CD1c-positive myeloid dendritic cell (primary cell): ENCODE data around the gene TM4SF18.
A peak's percentile ranks its signal among the peaks of the same experiment; 100 is the strongest.
"Not testable (repeated sequence)": the region's sequence is repeated elsewhere in the genome, so short reads cannot be mapped to it uniquely, and the experiment has no call there.

Experiments
- DNase-seq: peaks from one replicate; pipeline ENCODE4 v3.0.0-alpha.2; 2016; ENCODE audit errors: extremely low spot score

TM4SF18 gene

DNA sequence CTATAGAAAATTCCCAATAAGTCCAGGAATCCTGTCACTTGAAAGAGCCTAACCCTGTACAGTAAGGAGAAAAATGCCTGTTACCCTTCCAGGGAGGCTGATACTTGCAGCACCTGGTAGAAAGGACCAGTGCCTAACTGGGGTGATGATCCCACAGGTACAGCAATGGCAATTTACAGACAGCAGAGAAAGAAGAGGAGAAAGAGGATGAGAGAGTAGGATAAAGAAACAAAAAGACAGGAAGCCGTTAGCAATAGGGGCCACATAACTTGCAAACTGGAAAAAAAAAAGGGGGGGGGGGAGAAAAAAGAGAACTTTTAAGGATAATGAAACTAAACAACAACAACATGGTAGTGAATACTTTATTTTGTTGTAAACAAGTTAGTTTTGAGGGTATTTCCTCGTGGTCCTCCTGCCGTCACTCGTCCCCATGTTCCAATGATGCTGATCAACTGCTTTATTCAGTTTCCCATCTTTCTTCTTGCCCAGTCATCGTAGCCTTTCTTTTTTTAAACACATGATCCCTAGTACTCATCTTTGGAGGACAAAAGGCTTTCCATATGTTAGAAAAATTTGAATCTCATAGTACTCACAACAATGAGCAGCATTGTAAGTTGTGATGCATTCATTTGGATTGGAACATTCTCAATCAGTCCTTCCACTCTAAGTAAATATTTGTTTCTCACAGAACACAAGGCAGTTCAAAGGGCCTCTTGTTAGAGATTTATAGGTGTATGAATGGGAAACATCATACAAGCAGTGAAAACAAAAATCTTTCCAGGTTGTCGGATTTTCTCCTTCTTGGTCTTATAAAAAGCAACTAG, 35.5 kb upstream of the TM4SF18 start:
- DNase-seq: no peak

DNA sequence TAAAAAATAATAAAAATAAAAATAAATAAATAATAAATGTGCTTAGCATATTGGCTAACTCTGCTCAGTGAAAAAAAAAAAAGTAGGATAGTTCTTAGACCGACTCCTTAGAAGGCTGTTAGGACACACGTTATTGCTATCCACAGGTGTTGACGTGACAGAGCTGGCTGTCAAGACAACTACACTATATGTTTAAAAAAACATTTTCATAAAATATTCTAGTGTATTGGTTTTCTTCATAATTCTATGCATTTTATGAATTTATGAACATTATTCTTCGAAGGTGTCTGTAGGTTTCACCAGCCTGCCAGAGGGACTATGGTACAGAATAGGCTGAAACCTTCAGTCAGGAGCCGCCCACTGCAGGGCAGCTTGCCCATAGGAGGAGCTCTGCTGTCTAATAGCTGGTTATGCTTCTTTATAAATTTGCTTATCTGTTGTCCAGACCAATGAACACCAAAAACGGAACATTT, 34.8 kb upstream of the TM4SF18 start:
- DNase-seq: no peak

DNA sequence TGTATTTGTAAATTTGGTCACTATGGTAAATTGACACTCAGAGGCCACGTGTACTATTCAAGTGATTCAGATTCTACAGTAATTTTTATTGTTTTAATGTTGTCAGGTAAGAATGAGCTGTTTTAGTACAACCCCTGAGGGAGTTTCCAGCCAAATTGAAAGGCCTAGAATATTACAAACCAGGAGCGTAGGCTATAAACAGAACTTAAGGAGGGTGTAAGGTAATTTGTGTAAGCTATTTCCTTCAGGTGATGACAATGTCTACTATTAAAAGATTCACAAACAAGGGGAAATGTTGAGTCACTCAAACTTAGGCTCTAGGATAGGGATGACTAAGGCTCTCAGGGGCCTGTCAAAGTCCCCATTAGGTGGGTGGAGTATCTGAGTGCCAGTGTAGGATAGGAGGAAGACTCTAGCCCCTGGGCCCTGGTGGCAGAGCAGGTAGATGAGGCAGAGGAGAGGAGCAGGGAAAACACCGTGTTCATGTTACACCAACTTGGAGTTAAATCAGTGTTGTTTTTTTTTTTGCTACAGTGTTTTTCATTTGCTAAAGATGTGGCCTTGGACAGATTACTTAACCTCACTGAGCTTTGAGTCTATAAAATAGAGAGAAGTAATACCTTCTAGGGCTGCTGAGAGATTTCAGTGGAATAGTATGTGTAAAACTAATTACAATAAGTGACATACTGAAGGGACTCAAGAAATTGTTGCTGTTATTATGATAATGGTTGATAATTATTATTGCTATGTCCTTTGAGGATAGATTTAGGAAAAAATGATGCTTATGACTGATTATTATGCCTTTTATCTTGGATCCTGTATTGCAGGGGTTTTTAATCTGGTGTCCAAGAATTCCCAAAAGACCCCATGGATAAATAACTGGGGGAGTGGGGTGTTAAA, 33.8 kb upstream of the TM4SF18 start:
- DNase-seq: no peak

DNA sequence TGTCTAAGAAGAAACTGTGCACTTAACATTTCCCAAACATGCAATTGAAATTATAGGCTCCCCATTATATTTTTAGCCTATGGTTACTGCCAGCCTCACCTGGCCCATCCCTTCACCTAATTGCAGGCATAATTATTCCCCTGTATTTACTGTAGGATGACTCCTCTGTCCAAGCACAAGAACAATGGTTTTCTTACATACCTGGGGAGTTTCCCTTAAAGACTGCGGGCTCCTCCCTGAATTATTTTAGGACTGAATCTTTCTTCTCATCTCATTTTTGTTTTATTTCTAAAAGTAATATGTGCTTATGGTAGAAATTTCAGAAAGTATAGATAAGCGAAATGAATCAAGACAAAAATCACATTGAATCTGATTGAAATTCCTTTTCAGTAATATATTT, 32.6 kb upstream of the TM4SF18 start:
- no peak for DNase-seq

DNA sequence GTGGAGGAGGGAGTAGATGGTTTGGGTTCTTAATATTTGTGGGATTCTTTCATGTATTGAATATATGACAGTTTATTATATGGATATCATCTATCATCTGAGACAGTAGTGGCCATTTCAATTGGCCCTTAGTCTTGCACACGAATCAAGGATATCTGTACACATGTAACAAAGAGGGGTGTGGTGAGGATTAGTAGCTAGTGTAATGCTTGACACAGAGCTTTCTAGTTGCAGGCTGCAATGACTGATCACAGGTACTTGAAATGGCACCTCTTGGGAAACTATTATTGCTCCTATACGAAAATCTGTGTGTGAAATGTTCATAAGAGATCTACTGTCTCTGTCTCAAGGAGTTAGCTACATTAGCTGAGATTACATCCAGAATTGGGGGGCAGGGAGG, 31.2 kb upstream of the TM4SF18 start:
- DNase-seq: no peak

DNA sequence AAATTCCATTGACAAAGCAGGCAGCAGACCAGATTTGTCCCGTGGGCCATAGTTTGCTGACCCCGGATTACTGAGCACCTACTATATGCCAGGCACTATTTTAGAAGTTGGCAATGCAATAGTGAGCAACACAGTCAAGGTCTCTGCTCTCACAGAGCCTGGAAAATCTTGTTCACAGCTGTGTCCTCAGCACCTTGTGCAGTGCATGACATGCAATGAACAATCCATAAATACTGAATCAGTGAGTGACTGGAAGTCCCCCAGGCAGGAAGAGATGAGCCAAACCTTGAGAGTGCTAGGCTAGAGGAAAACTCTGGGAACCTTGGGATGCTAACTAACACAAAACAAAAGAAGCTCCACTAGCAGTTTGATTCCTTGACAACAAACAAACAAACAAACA, 29.6 kb upstream of the TM4SF18 start:
- DNase-seq: no peak

DNA sequence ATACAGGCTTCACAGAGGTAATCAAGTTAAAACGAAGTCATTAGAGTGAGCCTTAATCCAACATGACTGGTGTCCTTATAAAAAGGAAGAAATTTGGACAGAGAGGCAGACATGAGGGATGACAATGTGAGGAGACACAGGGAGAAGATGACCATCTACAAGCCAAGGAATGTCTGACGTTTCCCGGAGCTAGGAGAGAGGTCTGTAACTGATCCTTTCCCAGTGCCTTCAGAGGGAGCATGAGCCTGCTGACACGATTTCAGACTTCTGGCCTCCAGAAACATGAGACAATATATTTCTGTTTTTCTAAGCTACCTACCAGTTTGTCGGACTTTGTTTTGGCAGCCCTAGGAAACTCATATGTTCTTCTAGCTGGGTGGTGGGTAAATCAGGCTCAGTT, 28.9 kb upstream of the TM4SF18 start:
- DNase-seq: no peak

DNA sequence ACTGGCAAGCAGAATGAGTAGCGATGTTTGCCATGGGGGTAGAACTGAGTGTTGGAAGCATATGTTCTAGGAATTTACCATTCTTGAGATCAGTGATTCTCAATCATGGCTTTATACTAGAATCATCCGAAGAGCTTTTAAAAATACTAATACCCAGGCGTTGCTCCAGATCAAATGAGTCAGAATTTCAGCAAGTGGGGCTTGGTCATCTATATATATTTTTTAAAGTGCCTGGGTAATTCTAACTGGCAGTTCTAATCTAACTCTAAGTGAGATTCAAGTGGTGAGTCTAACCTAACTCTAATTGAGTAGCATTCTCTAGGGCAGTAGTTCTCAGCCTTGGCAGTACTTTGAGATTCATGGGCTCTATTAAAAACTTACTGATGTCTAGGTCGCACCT, 23.2 kb upstream of the TM4SF18 start:
- no peak for DNase-seq

DNA sequence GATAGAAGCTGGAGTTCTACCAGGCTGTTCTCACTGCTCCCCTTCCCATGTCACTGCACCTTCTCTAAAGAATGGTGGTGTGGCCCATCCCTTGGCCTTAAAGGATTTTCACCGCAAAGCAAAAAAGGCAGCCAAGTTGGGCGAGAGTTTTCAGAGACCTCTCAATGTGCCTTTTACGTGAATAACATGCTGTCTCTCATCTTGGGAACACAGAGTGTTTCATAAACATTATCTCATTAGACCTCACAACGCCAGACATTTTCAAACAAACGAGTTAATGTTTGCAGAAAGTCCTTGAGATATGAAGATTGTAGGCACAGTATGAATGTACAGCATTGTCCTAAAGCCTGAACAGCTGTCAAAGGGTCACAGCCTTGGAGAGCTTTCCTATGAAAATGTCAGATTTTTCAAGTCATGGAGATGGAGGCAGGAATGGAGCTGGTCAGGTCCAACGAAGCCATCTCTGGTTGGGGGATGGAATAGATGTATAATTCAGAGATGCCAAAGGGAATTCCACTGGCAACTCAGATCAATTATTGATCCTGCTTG, 22.7 kb upstream of the TM4SF18 start:
- no peak for DNase-seq

DNA sequence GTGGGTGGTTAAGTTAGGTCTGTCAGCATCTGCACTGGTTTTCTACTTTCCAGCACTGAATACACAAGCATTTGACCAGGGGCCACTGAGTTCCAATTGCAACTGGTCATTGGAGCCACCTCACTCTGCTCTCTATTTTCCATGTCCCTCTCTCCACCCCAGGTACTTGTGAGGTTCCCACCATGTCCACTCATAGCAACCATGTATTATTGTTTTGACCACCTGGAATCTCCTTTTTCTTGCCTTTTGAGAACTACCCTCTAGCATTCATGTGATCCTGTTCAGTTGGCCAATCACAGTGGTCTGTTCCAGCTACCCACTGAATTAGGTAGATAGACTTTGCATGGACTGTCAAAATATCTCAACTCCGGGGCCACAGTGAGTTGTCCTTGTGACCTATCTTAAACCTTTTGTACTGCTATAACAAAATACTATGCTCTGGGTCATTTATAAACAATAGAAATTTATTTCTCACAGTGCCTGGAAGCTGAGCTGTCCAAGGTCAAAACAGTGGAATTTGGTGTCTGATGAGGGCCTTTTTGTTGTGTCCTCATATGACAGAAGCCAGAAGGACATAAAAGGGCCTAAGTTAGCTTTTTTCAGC, 20.2 kb upstream of the TM4SF18 start:
- no peak for DNase-seq

DNA sequence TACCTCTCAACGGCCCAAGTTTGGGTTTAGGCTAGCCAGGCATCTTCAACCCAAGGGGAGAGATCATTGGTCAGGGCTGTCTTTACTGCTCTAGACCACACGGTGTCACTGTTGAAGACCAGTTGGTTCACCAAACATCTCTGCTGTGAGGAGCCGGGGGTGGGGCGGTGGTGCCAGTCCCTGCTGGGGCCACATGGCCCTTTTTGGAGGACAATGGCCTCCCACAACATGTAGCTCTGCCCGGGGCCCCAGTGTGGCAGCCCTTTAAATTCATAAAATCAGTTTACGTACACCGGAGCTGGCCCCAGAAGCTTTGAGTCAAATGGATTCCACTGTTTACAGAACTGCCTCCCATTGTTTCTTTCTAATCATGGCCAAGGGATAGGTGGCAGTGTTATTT, 19.1 kb upstream of the TM4SF18 start:
- peak; percentile 58 for DNase-seq

DNA sequence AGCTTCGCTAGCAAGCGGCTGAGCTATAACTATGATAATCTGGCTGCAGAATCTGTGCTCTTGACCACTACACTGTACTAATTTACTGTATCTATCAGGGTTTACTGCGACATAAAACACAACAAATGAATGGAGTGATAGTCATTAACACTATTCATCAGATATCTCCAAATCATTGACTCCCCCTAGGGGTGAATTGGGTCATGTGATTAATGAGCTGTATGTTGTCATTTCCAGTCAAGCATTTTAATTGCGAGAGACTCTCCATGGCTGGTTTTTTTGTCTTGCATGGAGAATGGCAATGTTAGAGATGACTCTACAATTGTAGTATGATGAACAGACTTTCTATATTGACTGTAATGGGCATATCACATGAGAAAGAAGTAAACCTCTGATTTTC, 10.5 kb upstream of the TM4SF18 start:
- DNase-seq: no peak

DNA sequence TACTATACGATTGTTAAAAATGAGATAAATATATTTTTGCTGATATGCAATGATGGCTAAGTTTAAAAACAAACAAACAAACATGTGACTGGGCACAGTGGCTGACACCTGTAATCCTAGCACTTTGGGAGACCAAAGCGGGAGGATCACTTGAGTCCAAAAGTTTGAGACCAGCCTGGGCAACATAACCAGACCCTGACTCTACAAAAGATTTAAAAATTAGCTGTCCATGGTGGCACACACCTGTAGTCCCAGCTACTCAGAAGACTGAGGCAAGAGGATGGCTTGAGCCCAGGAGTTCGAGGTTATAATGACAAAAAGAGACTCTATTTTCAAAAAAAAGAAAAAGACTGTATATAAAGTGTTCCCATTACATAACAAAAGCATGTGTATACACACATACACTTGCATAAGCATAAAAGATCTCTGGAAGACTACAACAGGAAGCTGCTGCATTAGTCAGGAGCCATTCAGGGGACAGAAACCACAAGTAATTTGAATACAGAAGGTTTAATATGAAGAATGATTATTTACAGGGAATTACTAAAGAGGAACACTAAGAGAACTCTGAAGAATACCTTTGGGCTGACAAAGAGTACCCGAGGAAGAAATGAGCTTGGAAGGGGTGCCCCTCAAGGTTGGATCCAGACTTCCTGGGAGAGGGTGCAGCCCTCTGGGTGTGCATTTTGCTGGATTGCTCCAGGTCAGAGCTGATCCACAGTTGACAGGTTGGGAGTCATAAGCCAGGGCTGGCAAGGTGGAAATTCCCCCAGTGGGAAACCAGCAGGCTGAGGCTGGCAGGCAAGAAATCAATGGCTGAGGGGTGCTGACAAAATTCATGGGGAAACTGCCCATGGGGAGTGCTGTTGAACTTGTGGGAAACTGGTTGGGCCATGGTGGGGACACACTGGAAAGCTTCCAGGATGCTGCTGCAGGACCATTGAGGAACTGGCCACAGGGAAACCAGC, 9.3 kb upstream of the TM4SF18 start:
- DNase-seq: peak; percentile 40

DNA sequence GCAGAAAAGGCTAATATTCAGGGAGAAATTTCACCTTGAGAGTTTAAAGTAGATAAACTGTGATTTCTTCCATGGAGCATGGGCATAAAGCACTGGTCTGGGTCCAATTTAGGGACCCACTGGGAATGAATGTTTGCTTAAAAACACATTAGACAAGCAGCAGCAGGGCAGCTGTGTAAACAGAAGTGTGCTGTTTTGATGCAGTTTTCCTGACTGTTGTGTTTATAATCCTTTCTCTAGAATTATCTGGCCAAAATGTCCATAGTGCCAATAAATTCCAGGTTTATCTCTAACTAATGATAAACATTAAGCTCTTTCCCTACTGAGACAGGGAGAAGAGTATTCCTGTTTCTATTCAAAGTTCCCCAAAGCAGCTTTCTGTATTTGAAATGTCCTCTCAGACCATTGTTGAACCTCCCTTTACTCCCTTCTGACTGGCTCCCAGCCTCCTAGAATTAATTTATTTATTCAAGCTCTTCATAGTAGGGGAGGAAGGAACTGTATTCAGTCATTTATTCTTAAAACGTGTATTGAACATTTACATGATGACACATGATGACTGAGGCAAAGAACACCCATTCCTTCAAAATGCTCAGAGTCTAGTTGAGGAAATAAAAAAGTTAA, 7.0 kb upstream of the TM4SF18 start:
- no peak for DNase-seq

DNA sequence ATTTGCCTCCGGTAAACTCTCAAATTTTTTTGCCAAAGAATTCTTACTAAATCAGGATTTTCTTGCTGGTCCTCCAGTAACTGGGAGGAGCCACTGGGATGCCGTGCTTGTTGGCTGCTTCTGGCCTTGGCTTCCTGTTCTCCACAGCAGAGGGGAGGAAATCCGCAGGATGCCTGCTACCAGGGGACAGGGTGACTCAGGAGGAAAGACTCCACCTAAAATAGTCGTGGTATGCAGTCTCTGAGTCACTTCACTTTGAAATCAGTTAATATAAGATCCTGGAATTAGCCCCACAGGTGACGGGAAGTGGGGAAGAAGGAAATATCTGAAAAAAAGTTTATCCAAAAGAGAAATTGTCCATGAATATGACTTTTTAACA, 6.5 kb upstream of the TM4SF18 start:
- DNase-seq: peak; percentile 37

DNA sequence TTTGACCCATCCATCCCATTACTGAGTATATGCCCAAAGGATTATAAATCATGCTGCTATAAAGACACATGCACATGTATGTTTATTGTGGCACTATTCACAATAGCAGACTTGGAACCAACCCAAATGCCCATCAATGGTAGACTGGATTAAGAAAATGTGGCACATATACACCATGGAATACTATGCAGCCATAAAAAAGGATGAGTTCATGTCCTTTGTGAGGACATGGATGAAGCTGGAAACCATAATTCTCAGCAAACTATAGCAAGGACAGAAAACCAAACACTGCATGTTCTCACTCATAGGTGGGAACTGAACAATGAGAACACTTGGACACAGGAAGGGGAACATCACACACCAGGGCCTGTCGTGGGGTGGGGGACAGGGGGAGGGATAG, 4.0 kb upstream of the TM4SF18 start:
- DNase-seq: not testable (repeated sequence)

DNA sequence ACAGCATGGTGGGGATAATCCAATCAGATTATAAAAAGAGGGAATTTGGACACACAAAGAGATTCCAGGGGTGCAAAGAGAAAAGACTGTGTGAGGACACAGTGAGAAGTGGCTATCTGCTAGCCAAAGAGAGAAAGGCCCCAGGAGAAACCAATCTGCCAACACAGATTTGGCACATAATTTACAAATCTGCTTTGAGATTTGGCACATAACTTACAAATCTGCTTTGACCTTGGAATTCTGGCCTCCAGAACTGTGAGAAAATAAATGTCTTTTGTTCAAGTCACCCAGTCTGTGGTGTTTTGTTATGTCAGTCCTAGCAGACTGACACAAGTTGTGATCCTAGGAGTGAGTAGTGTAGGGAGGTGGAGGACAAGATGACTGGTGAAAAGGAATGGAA, 3.5 kb upstream of the TM4SF18 start:
- DNase-seq: no peak

DNA sequence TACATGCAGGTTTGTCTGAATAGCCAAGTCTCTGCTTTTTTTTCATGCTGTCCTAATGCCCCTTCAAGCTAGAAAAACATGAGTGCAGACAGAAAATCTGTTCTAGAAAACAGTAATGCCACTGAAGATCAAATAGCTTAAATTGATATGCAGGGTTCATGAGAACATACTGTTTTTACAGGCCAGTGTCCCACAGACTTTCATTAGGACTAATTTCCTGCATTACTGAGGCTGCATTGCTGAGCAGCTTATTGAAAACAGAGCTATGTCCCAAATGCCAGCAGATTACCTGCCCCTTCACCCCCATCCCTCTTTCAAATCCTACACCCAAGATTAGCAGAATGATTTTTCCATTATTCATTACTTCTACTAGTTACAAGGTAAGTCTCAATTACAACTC, 665 bp downstream of the TM4SF18 start:
- DNase-seq: no peak

DNA sequence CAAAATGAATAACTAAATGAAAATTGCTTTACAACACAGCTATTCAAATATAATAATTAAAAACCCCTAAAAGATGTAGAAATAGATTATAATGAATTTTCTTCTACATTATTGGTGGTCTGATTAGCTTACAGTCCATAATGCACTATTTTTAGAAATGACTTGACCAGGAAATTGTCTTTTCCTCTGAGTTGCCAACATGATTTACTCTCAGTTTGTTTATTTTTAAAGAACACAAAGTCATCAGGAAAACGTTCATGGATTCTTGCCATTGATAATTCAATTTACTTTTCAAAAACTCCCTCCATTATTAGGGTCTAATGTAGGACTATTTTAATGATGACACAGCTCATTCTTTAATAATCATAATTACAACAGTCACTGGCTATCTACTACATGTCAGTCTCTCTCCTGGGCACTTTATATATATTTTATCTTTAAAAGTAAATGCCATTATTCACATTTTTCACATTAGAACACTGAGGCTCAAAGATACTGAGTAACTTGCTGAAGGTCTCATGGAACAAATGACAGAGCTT, 1.1 kb downstream of the TM4SF18 start:
- no peak for DNase-seq

DNA sequence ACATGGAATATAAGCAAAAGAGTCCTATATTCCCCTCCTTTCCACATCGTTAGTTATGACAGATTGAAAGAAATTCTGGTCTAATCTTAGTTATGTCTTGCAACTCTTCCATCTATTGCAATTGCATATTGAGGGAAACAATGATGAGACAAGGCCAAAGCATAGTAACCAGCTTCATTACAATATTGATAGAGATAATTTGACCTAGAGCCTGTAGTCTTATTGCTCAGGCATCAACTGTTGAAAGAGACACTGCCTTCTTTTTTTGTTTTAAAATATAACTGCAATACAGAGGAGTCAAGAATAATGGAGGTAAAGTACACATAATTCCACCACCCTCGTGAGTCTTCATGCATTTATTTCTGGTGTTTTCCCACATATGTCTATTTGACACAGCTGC, 2.0 kb downstream of the TM4SF18 start:
- DNase-seq: no peak
